HCT116 (cell line): ENCODE measurements around the gene RPL41.

ENCODE experiments used
- ELF1 ChIP-seq: IDR thresholded peaks from 2 replicates; pipeline ENCODE4 v1.6.1; 2012; ENCODE audit warnings: low read depth, borderline replicate concordance
- EZH2 ChIP-seq: fragments of 200-600 bp; sonication (generic); IDR thresholded peaks from 2 replicates; pipeline ENCODE4 v1.6.1; 2017; ENCODE audit warnings: antibody characterized with exemption, mixed run types
- FOSL1 ChIP-seq: IDR thresholded peaks from 2 replicates; pipeline ENCODE4 v1.6.1; 2012; ENCODE audit warnings: low read depth
- JUND ChIP-seq: IDR thresholded peaks from 2 replicates; pipeline ENCODE4 v1.6.1; 2012
- POLR2A ChIP-seq: IDR thresholded peaks from 2 replicates; pipeline ENCODE4 v1.7.0; 2011; ENCODE audit warnings: borderline replicate concordance; ENCODE audit not compliant: insufficient read depth, insufficient read length; ENCODE audit errors: extremely low read depth
- POLR2AphosphoS5 ChIP-seq: IDR thresholded peaks from 2 replicates; pipeline ENCODE4 v1.6.1; 2011; ENCODE audit warnings: mild to moderate bottlenecking, low read depth, low read length, moderate library complexity
- RAD21 ChIP-seq: IDR thresholded peaks from 2 replicates; pipeline ENCODE4 v1.6.1; 2012; ENCODE audit warnings: low read depth, mild to moderate bottlenecking
- SP1 ChIP-seq: IDR thresholded peaks from 2 replicates; pipeline ENCODE4 v1.6.1; 2012; ENCODE audit warnings: low read depth
- TCF7L2 ChIP-seq: IDR thresholded peaks from 2 replicates; pipeline ENCODE4 v1.7.0; 2011; ENCODE audit warnings: borderline replicate concordance, inconsistent platforms; ENCODE audit not compliant: insufficient read depth, insufficient read length; ENCODE audit errors: extremely low read depth
- YY1 ChIP-seq: IDR thresholded peaks from 2 replicates; pipeline ENCODE4 v1.6.1; 2011; ENCODE audit warnings: low read length, low read depth, moderate library complexity, mild to moderate bottlenecking; ENCODE audit not compliant: insufficient replicate concordance; ENCODE audit errors: extremely low read depth
- ZFX ChIP-seq: fragments of 450-650 bp; IDR thresholded peaks from 2 replicates; pipeline ENCODE4 v1.6.1; 2017
- ZNF274 ChIP-seq: fragments of 200-500 bp; sonication (Bioruptor generic); IDR thresholded peaks from 2 replicates; pipeline ENCODE4 v1.6.1; 2014; ENCODE audit warnings: mild to moderate bottlenecking, low read depth, low read length, inconsistent platforms
- TF ChIP-seq, protein P1 (sequence below), 3 experiments: fragments of 200-600 bp in 1 of 3; sonication (generic) in 1 of 3; IDR thresholded peaks in 2 of 3; conservative IDR thresholded peaks in 1 of 3; 2 replicates each; pipeline ENCODE4 v1.5.1; 2012 to 2017; ENCODE audit warnings: low read depth in 2 of 3, low read length in 2 of 3, antibody characterized with exemption in 1 of 3, borderline replicate concordance in 1 of 3, control low read depth in 1 of 3, mild to moderate bottlenecking in 1 of 3, mixed read lengths in 1 of 3, mixed run types in 1 of 3, moderate library complexity in 1 of 3; ENCODE audit not compliant: insufficient read depth in 1 of 3

DNA sequence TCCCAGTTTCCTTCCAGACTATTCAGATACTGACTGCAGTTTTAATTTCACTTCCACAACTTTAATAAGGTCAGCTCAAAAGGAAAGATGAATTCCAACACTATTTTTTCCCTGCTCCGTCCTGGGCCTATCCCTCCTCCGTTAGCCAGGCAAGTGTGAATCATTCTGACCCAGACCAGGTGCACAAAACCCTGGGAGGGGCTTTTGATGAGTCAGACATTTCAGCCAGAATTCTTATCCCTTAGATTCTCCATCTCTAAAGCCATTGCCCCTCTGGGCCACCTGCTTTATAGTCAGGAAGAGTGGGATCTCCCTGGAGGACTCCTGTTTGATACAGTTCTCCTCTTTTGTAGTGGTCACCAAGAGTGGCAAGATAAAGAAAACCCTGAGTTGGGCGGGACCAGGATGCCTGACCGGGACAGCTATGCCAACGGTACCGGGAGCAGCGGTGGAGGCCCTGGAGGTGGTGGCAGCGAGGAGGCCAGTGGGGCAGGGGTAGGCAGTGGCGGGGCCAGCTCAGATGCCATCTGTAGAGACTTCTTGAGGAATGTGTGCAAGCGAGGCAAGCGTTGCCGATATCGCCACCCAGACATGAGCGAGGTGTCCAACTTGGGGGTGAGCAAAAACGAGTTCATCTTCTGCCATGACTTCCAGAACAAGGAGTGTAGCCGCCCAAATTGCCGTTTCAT, 3.9 kb downstream of the RPL41 start:
- TF ChIP-seq, protein P1, sequence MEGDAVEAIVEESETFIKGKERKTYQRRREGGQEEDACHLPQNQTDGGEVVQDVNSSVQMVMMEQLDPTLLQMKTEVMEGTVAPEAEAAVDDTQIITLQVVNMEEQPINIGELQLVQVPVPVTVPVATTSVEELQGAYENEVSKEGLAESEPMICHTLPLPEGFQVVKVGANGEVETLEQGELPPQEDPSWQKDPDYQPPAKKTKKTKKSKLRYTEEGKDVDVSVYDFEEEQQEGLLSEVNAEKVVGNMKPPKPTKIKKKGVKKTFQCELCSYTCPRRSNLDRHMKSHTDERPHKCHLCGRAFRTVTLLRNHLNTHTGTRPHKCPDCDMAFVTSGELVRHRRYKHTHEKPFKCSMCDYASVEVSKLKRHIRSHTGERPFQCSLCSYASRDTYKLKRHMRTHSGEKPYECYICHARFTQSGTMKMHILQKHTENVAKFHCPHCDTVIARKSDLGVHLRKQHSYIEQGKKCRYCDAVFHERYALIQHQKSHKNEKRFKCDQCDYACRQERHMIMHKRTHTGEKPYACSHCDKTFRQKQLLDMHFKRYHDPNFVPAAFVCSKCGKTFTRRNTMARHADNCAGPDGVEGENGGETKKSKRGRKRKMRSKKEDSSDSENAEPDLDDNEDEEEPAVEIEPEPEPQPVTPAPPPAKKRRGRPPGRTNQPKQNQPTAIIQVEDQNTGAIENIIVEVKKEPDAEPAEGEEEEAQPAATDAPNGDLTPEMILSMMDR (IDR thresholded peaks at IDR 0.05 in 2 of 3, conservative IDR thresholded peaks at IDR 0.05 in 1 of 3; ENCODE audit: borderline replicate concordance in 1 of 3, insufficient read depth in 1 of 3, low read depth in 2 of 3, low read length in 2 of 3) = no peak
- no peak for TF ChIP-seq ZFX
- TF ChIP-seq SP1 = no peak
- TF ChIP-seq POLR2A = no peak
- no peak for TF ChIP-seq ZNF274
- no peak for TF ChIP-seq POLR2AphosphoS5
- TF ChIP-seq RAD21 = no peak
- no peak for TF ChIP-seq ELF1
- no peak for TF ChIP-seq EZH2
- TF ChIP-seq TCF7L2 = no peak
- no peak for TF ChIP-seq YY1
- TF ChIP-seq FOSL1 = no peak
- TF ChIP-seq JUND = no peak
